SK-N-MC (cell line): ENCODE results near the gene CDC42SE2.

Experiments
- DNase-seq: peaks from one replicate; pipeline ENCODE4 v3.0.0-alpha.2; 2011; ENCODE audit warnings: low read depth, low spot score
- H3K27ac ChIP-seq: fragments of 200-600 bp; sonication (generic); 2 replicates; pipeline ENCODE4 v1.5.1; 2016; ENCODE audit warnings: mixed run types
- H3K36me3 ChIP-seq: fragments of 200-600 bp; sonication (generic); 2 replicates; pipeline ENCODE4 v1.6.1; 2017; ENCODE audit warnings: antibody characterized with exemption, low read length, mixed read lengths; ENCODE audit not compliant: insufficient read depth
- H3K4me3 ChIP-seq: fragments of 200-600 bp; sonication (generic); 2 replicates; pipeline ENCODE4 v1.5.1; 2016
- H3K9ac ChIP-seq: fragments of 200-600 bp; sonication (generic); 2 replicates; pipeline ENCODE4 v1.8.0; 2017; ENCODE audit warnings: mixed run types, mixed read lengths; ENCODE audit not compliant: insufficient read length
- H3K9me3 ChIP-seq: fragments of 200-600 bp; sonication (generic); 2 replicates; pipeline ENCODE4 v1.6.1; 2017; ENCODE audit warnings: low read depth, mild to moderate bottlenecking, antibody characterized with exemption, low read length, moderate library complexity, mixed read lengths
- EZH2 ChIP-seq: fragments of 200-600 bp; sonication (generic); IDR thresholded peaks from one replicate; pipeline ENCODE4 v1.6.1; 2017; ENCODE audit warnings: antibody characterized with exemption
- FOXP2 ChIP-seq: optimal IDR thresholded peaks from 2 replicates; pipeline ENCODE3; 2011; ENCODE audit warnings: mild to moderate bottlenecking, moderate library complexity; ENCODE audit not compliant: insufficient read depth; ENCODE audit errors: extremely low read length, control extremely low read depth
- POLR2AphosphoS5 ChIP-seq: IDR thresholded peaks from 2 replicates; pipeline ENCODE4 v1.6.1; 2012; ENCODE audit warnings: mild to moderate bottlenecking, low read depth, low read length, borderline replicate concordance

The CDC42SE2 gene

GRCh38 chr5:131263648-131264450 lies at the start of gene CDC42SE2:
CDC42SE2 (plus strand) TSS chr5:131264053; CDS start chr5:131359494, 95,441 bp downstream.
- peak; percentile 83; the same call in 1 of the 2 replicates for TF ChIP-seq POLR2AphosphoS5
- TF ChIP-seq FOXP2 = peak; percentile 13
- TF ChIP-seq EZH2 = no peak

GRCh38 chr5:131214609-131215227 lies 49.1 kb upstream of the CDC42SE2 start:
- TF ChIP-seq FOXP2 (no peak), POLR2AphosphoS5 (no peak), EZH2 (no peak)
- Histone ChIP-seq H3K4me3 (no peak overlapping the region), H3K27ac (no peak overlapping the region), H3K9ac (no peak overlapping the region), H3K36me3 (no peaks in the 10 kb centered on the region), H3K9me3 (no peaks in the 10 kb centered on the region)
- no peak for DNase-seq

More at GRCh38 chr5:131263648-131264450, at the start of gene CDC42SE2:
- Histone ChIP-seq H3K9me3 (no peaks in the 10 kb centered on the region), H3K27ac (peak within 1 kb of the TSS; percentile 72), H3K9ac (peak within 1 kb of the TSS; percentile 93), H3K36me3 (peaks cover 1% of the 10 kb centered on the region; the same call in 1 of the 2 replicates), H3K4me3 (peak within 1 kb of the TSS; percentile 88)
- DNase-seq = no peak

GRCh38 chr5:131217791-131218190 lies 46.1 kb upstream of the CDC42SE2 start:
- DNase-seq = no peak
- H3K4me3 ChIP-seq = no peak overlapping the region
- H3K27ac ChIP-seq = no peak overlapping the region
- no peaks in the 10 kb centered on the region for H3K9me3 ChIP-seq
- TF ChIP-seq EZH2 = no peak
- no peak for TF ChIP-seq FOXP2
- no peak for TF ChIP-seq POLR2AphosphoS5
- H3K36me3 ChIP-seq = no peaks in the 10 kb centered on the region
- no peak overlapping the region for H3K9ac ChIP-seq

GRCh38 chr5:131218392-131218791 lies 45.5 kb upstream of the CDC42SE2 start:
- Histone ChIP-seq H3K9me3 (no peaks in the 10 kb centered on the region), H3K9ac (no peak overlapping the region), H3K36me3 (no peaks in the 10 kb centered on the region), H3K27ac (no peak overlapping the region), H3K4me3 (no peak overlapping the region)
- no peak for TF ChIP-seq FOXP2
- no peak for TF ChIP-seq EZH2
- TF ChIP-seq POLR2AphosphoS5 = no peak
- DNase-seq = no peak

GRCh38 chr5:131220566-131220965 lies 43.3 kb upstream of the CDC42SE2 start:
- DNase-seq = no peak
- TF ChIP-seq FOXP2 = no peak
- TF ChIP-seq POLR2AphosphoS5 = no peak
- no peak for TF ChIP-seq EZH2
- H3K4me3 ChIP-seq = no peak overlapping the region
- H3K27ac ChIP-seq = no peak overlapping the region
- H3K36me3 ChIP-seq = no peaks in the 10 kb centered on the region
- no peak overlapping the region for H3K9ac ChIP-seq
- no peaks in the 10 kb centered on the region for H3K9me3 ChIP-seq

GRCh38 chr5:131221008-131221703 lies 42.7 kb upstream of the CDC42SE2 start:
- no peak for TF ChIP-seq EZH2
- TF ChIP-seq POLR2AphosphoS5 = no peak
- TF ChIP-seq FOXP2 = no peak
- Histone ChIP-seq H3K27ac (no peak overlapping the region), H3K36me3 (no peaks in the 10 kb centered on the region), H3K9me3 (no peaks in the 10 kb centered on the region), H3K4me3 (no peak overlapping the region), H3K9ac (no peak overlapping the region)
- DNase-seq = no peak

- Histone ChIP-seq H3K9me3 (no peaks in the 10 kb centered on the region), H3K9ac (no peak overlapping the region), H3K36me3 (no peaks in the 10 kb centered on the region), H3K27ac (no peak overlapping the region), H3K4me3 (no peak overlapping the region)
- no peak for DNase-seq
- TF ChIP-seq FOXP2 (no peak), EZH2 (no peak), POLR2AphosphoS5 (no peak)
These were observed 42.0 kb upstream of the CDC42SE2 start for GRCh38 chr5:131221888-131222287.

- TF ChIP-seq FOXP2 (no peak), EZH2 (no peak)
- H3K4me3 ChIP-seq = no peak overlapping the region
- no peak for DNase-seq
- no peaks in the 10 kb centered on the region for H3K9me3 ChIP-seq
- H3K9ac ChIP-seq = no peak overlapping the region
- no peak overlapping the region for H3K27ac ChIP-seq
- no peaks in the 10 kb centered on the region for H3K36me3 ChIP-seq
These were observed 41.1 kb upstream of the CDC42SE2 start for GRCh38 chr5:131222731-131223130.
